H9 (cell line): ENCODE results near the gene SLC12A5. TPM values are rescaled to one million over a fixed set of nuclear protein-coding genes. Genes with fewer than 3 reads are reported as not detected.
A peak's percentile ranks its signal among the peaks of the same experiment; 100 is the strongest.

Source experiments
- DNase-seq: peaks from one replicate; pipeline ENCODE4 v3.0.0-alpha.2; 2017
- H2AFZ ChIP-seq: one replicate; pipeline ENCODE4 v1.6.1; 2013; ENCODE audit warnings: mild to moderate bottlenecking, low read length, control low read depth, moderate library complexity
- H2AK5ac ChIP-seq: 2 replicates; pipeline ENCODE4 v1.6.1; 2013; ENCODE audit warnings: low read length, control low read depth, mixed read lengths; ENCODE audit not compliant: insufficient read length
- H2BK120ac ChIP-seq: one replicate; pipeline ENCODE4 v1.6.1; 2013; ENCODE audit warnings: low read depth, mild to moderate bottlenecking, low read length, control low read depth, inconsistent platforms; ENCODE audit not compliant: poor library complexity, severe bottlenecking
- H2BK12ac ChIP-seq: 2 replicates; pipeline ENCODE4 v1.6.1; 2013; ENCODE audit warnings: low read length, control low read depth, mixed read lengths, low read depth; ENCODE audit not compliant: insufficient read length
- H2BK15ac ChIP-seq: 2 replicates; pipeline ENCODE4 v1.6.1; 2013; ENCODE audit warnings: low read depth, low read length, control low read depth
- H2BK20ac ChIP-seq: one replicate; pipeline ENCODE4 v1.6.1; 2013; ENCODE audit warnings: low read depth, mild to moderate bottlenecking, low read length, control low read depth, inconsistent platforms; ENCODE audit not compliant: poor library complexity, severe bottlenecking
- H2BK5ac ChIP-seq: 2 replicates; pipeline ENCODE4 v1.6.1; 2013; ENCODE audit warnings: low read length, control low read depth, mixed read lengths; ENCODE audit not compliant: insufficient read length
- H3K14ac ChIP-seq: 2 replicates; pipeline ENCODE4 v1.6.1; 2013; ENCODE audit warnings: low read length, control low read depth; ENCODE audit not compliant: insufficient read depth
- H3K18ac ChIP-seq: 2 replicates; pipeline ENCODE4 v1.6.1; 2013; ENCODE audit warnings: low read depth, mild to moderate bottlenecking, mixed read lengths, low read length, control low read depth; ENCODE audit not compliant: insufficient read length
- H3K23ac ChIP-seq: 2 replicates; pipeline ENCODE4 v1.6.1; 2013; ENCODE audit warnings: low read length, control low read depth, mixed read lengths, low read depth; ENCODE audit not compliant: insufficient read length
- H3K23me2 ChIP-seq: 2 replicates; pipeline ENCODE4 v1.6.1; 2013; ENCODE audit warnings: low read depth, mild to moderate bottlenecking, mixed read lengths, low read length, control low read depth; ENCODE audit not compliant: insufficient read length, poor library complexity, severe bottlenecking
- H3K27ac ChIP-seq: 2 replicates; pipeline ENCODE4 v1.5.1; 2013; ENCODE audit warnings: low read length, control low read depth, mixed read lengths, low read depth; ENCODE audit not compliant: insufficient read length
- H3K27me3 ChIP-seq: 2 replicates; pipeline ENCODE4 v1.6.1; 2013; ENCODE audit warnings: low read length, control low read depth, inconsistent platforms; ENCODE audit not compliant: insufficient read depth
- H3K4ac ChIP-seq: 2 replicates; pipeline ENCODE4 v1.6.1; 2013; ENCODE audit warnings: low read depth, mild to moderate bottlenecking, control low read depth, inconsistent platforms, low read length, moderate library complexity
- H3K4me1 ChIP-seq: 2 replicates; pipeline ENCODE4 v1.6.1; 2013; ENCODE audit warnings: low read length, control low read depth, inconsistent platforms; ENCODE audit not compliant: insufficient read depth
- H3K4me2 ChIP-seq: 2 replicates; pipeline ENCODE4 v1.6.1; 2013; ENCODE audit warnings: low read length, control low read depth, mixed read lengths; ENCODE audit not compliant: insufficient read length, insufficient read depth
- H3K56ac ChIP-seq: 2 replicates; pipeline ENCODE4 v1.6.1; 2013; ENCODE audit warnings: low read depth, mild to moderate bottlenecking, mixed read lengths, low read length, control low read depth; ENCODE audit not compliant: insufficient read length
- H3K79me1 ChIP-seq: 2 replicates; pipeline ENCODE4 v1.6.1; 2013; ENCODE audit warnings: low read depth, mild to moderate bottlenecking, moderate library complexity, low read length, control low read depth, inconsistent platforms; ENCODE audit not compliant: insufficient read depth, poor library complexity, severe bottlenecking
- H3K79me2 ChIP-seq: 2 replicates; pipeline ENCODE4 v1.6.1; 2013; ENCODE audit warnings: low read length, control low read depth, inconsistent platforms; ENCODE audit not compliant: insufficient read depth
- H3K9ac ChIP-seq: 2 replicates; pipeline ENCODE4 v1.6.1; 2013; ENCODE audit warnings: low read length, control low read depth, mixed read lengths; ENCODE audit not compliant: insufficient read length; ENCODE audit errors: extremely low read depth
- H3K9me3 ChIP-seq: one replicate; pipeline ENCODE4 v1.6.1; 2013; ENCODE audit warnings: low read depth, low read length, inconsistent platforms; ENCODE audit not compliant: control insufficient read depth
- H3T11ph ChIP-seq: one replicate; pipeline ENCODE4 v1.6.1; 2013; ENCODE audit warnings: mild to moderate bottlenecking, low read length, control low read depth, inconsistent platforms
- H4K20me1 ChIP-seq: one replicate; pipeline ENCODE4 v1.6.1; 2013; ENCODE audit not compliant: control insufficient read depth, insufficient read length, insufficient read depth
- H4K5ac ChIP-seq: 2 replicates; pipeline ENCODE4 v1.6.1; 2013; ENCODE audit warnings: low read depth, mild to moderate bottlenecking, mixed read lengths, low read length, control low read depth; ENCODE audit not compliant: insufficient read length
- H4K8ac ChIP-seq: replicated peaks from 2 replicates; pipeline ENCODE4 v1.6.1; 2013; ENCODE audit warnings: low read length, control low read depth, mixed read lengths, low read depth; ENCODE audit not compliant: insufficient read length
- H4K91ac ChIP-seq: 2 replicates; pipeline ENCODE4 v1.6.1; 2013; ENCODE audit warnings: low read depth, mild to moderate bottlenecking, moderate library complexity, mixed read lengths, low read length, control low read depth; ENCODE audit not compliant: insufficient read length
- H3K27ac Mint-ChIP-seq, 3 experiments: 2 replicates in 2 of 3; 3 replicates in 1 of 3; pipeline ENCODE4 v1.8.0; 2020 to 2021; ENCODE audit warnings: mixed read lengths in 3 of 3, mild to moderate bottlenecking in 1 of 3, moderate library complexity in 1 of 3
- H3K27me3 Mint-ChIP-seq: 2 replicates; pipeline ENCODE4 v1.8.0; 2021; ENCODE audit warnings: low read depth, mild to moderate bottlenecking, moderate library complexity, mixed read lengths
- H3K36me3 Mint-ChIP-seq, 3 experiments: 2 replicates in 2 of 3; 3 replicates in 1 of 3; pipeline ENCODE4 v1.8.0; 2020 to 2021; ENCODE audit warnings: low read depth in 3 of 3, mixed read lengths in 3 of 3; ENCODE audit not compliant: insufficient read depth in 1 of 3
- H3K4me1 Mint-ChIP-seq, 2 experiments: 2 replicates each; pipeline ENCODE4 v1.8.0; 2020; ENCODE audit warnings: mixed read lengths in 2 of 2
- H3K4me3 Mint-ChIP-seq, 2 experiments: 2 replicates in 1 of 2; 3 replicates in 1 of 2; pipeline ENCODE4 v1.8.0; 2020 to 2021; ENCODE audit warnings: mild to moderate bottlenecking in 2 of 2, mixed read lengths in 2 of 2, moderate library complexity in 1 of 2
- H3K9me3 Mint-ChIP-seq, 2 experiments: 2 replicates in 1 of 2; 3 replicates in 1 of 2; pipeline ENCODE4 v1.8.0; 2020; ENCODE audit warnings: mild to moderate bottlenecking in 2 of 2, mixed read lengths in 2 of 2, moderate library complexity in 1 of 2
- CTCF ChIP-seq: fragments of 200-600 bp; sonication (generic); conservative IDR thresholded peaks from 3 replicates; pipeline ENCODE4 v1.8.0; 2021; ENCODE audit warnings: antibody characterized with exemption, mild to moderate bottlenecking
- WGBS: extraction: QIAGEN DNeasy Blood & Tissue Kit; methylation state at CpG from one replicate; pipeline ENCODE4 v1.1.7; 2013; ENCODE audit warnings: missing lambda C conversion rate, low lambda C conversion rate, mixed read lengths; ENCODE audit not compliant: insufficient read length; ENCODE audit errors: extremely low coverage; 5-methylcytosine and 5-hydroxymethylcytosine counted together
- total RNA-seq: library from RNA; stranded (reverse); gene quantifications from 2 replicates; pipeline ENCODE4 v1.2.1, GENCODE V29; 2021

SLC12A5 gene
- total RNA-seq, 1 experiment from 2014 or later = 8.7 TPM

GRCh38 chr20:46023148-46023484, 5.9 kb upstream of the SLC12A5 start:
- Histone ChIP-seq H2BK15ac (no peak overlapping the region), H3K79me1 (no peaks in the 10 kb centered on the region), H3K56ac (no peak overlapping the region), H3K18ac (no peak overlapping the region), H2BK120ac (no peak overlapping the region), H2BK12ac (no peak overlapping the region), H3K4me1 (no peaks in the 10 kb centered on the region; the same call in 1 of the 2 replicates), H4K20me1 (no peaks in the 10 kb centered on the region), H3K23me2 (peaks cover 6% of the 10 kb centered on the region), H3T11ph (no peak overlapping the region), H3K27me3 (peaks cover 15% of the 10 kb centered on the region; the same call in 1 of the 2 replicates), H3K27ac (no peak overlapping the region), H2BK20ac (no peak overlapping the region), H4K91ac (no peak overlapping the region), H2AFZ (no peak overlapping the region), H3K79me2 (no peaks in the 10 kb centered on the region), H4K5ac (no peak overlapping the region), H3K14ac (no peak overlapping the region), H3K4me2 (no peak overlapping the region), H3K9ac (no peak overlapping the region), H2AK5ac (no peak overlapping the region), H2BK5ac (no peak overlapping the region), H3K23ac (no peak overlapping the region), H4K8ac (no peak overlapping the region), H3K4ac (no peak overlapping the region), H3K9me3 (no peaks in the 10 kb centered on the region)
- Mint-ChIP-seq H3K4me1 (peaks cover 11 to 12% of the 10 kb centered on the region in 2 experiments), H3K9me3 (no peaks in the 10 kb centered on the region), H3K4me3 (peak overlapping the region in 1 of 2 experiments; percentile 39; a peak in 2 of 5 replicates), H3K27ac (no peak overlapping the region), H3K36me3 (0 out of 7 replicates have a peak, but pooled peaks cover 0 to 1% (median 0%) of the 10 kb centered on the region in 3 experiments), H3K27me3 (peaks cover 56% of the 10 kb centered on the region)
- no peak for TF ChIP-seq CTCF
- DNase-seq = no peak
- no CpG with 5 or more reads among the region's 8 CpGs for WGBS
